SIG-M5 (cell line): ENCODE measurements around the gene GRN.
"Not testable (repeated sequence)": the region's sequence is repeated elsewhere in the genome, so short reads cannot be mapped to it uniquely, and the experiment has no call there.

ENCODE experiments used
- DNase-seq: peaks from one replicate; lab custom pipeline; 2025; lab: John Stamatoyannopoulos, UW

GRN gene

GRCh38 chr17:44321246-44322120, 23.6 kb upstream of the GRN start:
- DNase-seq, result no peak

GRCh38 chr17:44322236-44322895, 22.7 kb upstream of the GRN start:
- DNase-seq, result no peak

GRCh38 chr17:44323359-44324091, 21.6 kb upstream of the GRN start:
- no peak for DNase-seq

GRCh38 chr17:44324092-44324570, 21.0 kb upstream of the GRN start:
- no peak for DNase-seq

- no peak for DNase-seq
Measured at GRCh38 chr17:44324571-44325275, 20.4 kb upstream of the GRN start, which contains the start of gene SLC25A39. Gene SLC25A39, minus strand, starts transcription at chr17:44324823. Its CDS starts 1,261 bp downstream, at chr17:44323562.

GRCh38 chr17:44326861-44327444, 18.1 kb upstream of the GRN start:
- DNase-seq, result peak; percentile 72

GRCh38 chr17:44327715-44328449, 17.2 kb upstream of the GRN start:
- DNase-seq, result no peak

- not testable (repeated sequence) for DNase-seq
Measured at GRCh38 chr17:44329516-44329915, 15.6 kb upstream of the GRN start.

GRCh38 chr17:44330263-44330662, 14.8 kb upstream of the GRN start:
- DNase-seq, result not testable (repeated sequence)

- DNase-seq, result no peak
Measured at GRCh38 chr17:44331249-44331760, 13.8 kb upstream of the GRN start.

GRCh38 chr17:44333371-44333770, 11.7 kb upstream of the GRN start:
- DNase-seq, result no peak

GRCh38 chr17:44334315-44334714, 10.8 kb upstream of the GRN start:
- no peak for DNase-seq

GRCh38 chr17:44334727-44335126, 10.4 kb upstream of the GRN start:
- no peak for DNase-seq

GRCh38 chr17:44335564-44335963, 9.5 kb upstream of the GRN start:
- DNase-seq, result no peak

GRCh38 chr17:44335968-44336367, 9.1 kb upstream of the GRN start:
- DNase-seq, result no peak

- no peak for DNase-seq
Measured at GRCh38 chr17:44338702-44339101, 6.4 kb upstream of the GRN start.

- DNase-seq, result not testable (repeated sequence)
Measured at GRCh38 chr17:44340553-44340952, 4.5 kb upstream of the GRN start.

GRCh38 chr17:44343510-44344209, 1.4 kb upstream of the GRN start:
- DNase-seq, result no peak

- no peak for DNase-seq
Measured at GRCh38 chr17:44345454-44346026, 438 bp downstream of the GRN start.
